C4-2B (cell line): ENCODE data around the gene ROR2.

Experiments used
- H3K27ac ChIP-seq: fragments of 450-650 bp; 2 replicates; pipeline ENCODE4 v1.5.1; 2017
- CTCF ChIP-seq: fragments of 450-650 bp; conservative IDR thresholded peaks from 2 replicates; pipeline ENCODE4 v1.5.1; 2017; ENCODE audit warnings: mild to moderate bottlenecking
- ZFX ChIP-seq: fragments of 450-650 bp; IDR thresholded peaks from 2 replicates; pipeline ENCODE4 v1.6.1; 2017

Gene ROR2

GRCh38 chr9:91599564-91599963, 350.5 kb downstream of the ROR2 start:
- H3K27ac ChIP-seq: no peak overlapping the region
- no peak for TF ChIP-seq CTCF
- no peak for TF ChIP-seq ZFX

- TF ChIP-seq CTCF (no peak), ZFX (no peak)
- no peak overlapping the region for H3K27ac ChIP-seq
These were observed 358.4 kb downstream of the ROR2 start for GRCh38 chr9:91591627-91592026.

GRCh38 chr9:91589101-91589553, 360.9 kb downstream of the ROR2 start:
- no peak overlapping the region for H3K27ac ChIP-seq
- TF ChIP-seq ZFX: no peak
- no peak for TF ChIP-seq CTCF

GRCh38 chr9:91586282-91586681, 363.7 kb downstream of the ROR2 start:
- no peak overlapping the region for H3K27ac ChIP-seq
- TF ChIP-seq CTCF (no peak), ZFX (no peak)

- no peak overlapping the region for H3K27ac ChIP-seq
- TF ChIP-seq ZFX (no peak), CTCF (no peak)
These were observed 366.1 kb downstream of the ROR2 start for GRCh38 chr9:91583966-91584365.

GRCh38 chr9:91583161-91583875, 366.7 kb downstream of the ROR2 start:
- H3K27ac ChIP-seq: no peak overlapping the region
- TF ChIP-seq ZFX (no peak), CTCF (no peak)

- TF ChIP-seq ZFX: no peak
- no peak for TF ChIP-seq CTCF
- no peak overlapping the region for H3K27ac ChIP-seq
These were observed 367.8 kb downstream of the ROR2 start for GRCh38 chr9:91582181-91582580.
